Measurements from ENCODE around the gene HTR3B.
"Not testable (repeated sequence)": the region's sequence is repeated elsewhere in the genome, so short reads cannot be mapped to it uniquely, and the experiment has no call there.

The HTR3B gene

GRCh38 chr11:113926273-113927197 lies 21.9 kb downstream of the HTR3B start:
- Histone ChIP-seq H3K27me3 (ENCODE audit: control insufficient read depth in 1 of 2, insufficient read depth in 2 of 2, low read length in 2 of 2) (no peaks in the 10 kb centered on the region), H3K4me3 (ENCODE audit: low read depth in 1 of 2, low read length in 2 of 2) (no peak overlapping the region), H3K9me3 (ENCODE audit: low read length) (no peaks in the 10 kb centered on the region), H3K4me1 (ENCODE audit: insufficient read depth, low read length) (no peaks in the 10 kb centered on the region), H3K9ac (ENCODE audit: low read length) (no peak overlapping the region), H3K36me3 (ENCODE audit: insufficient read depth, low read length) (no peaks in the 10 kb centered on the region), H3K27ac (ENCODE audit: low read depth, low read length) (no peak overlapping the region)

- H3K9me3 ChIP-seq (ENCODE audit: low read length): no peaks in the 10 kb centered on the region
- no peak overlapping the region for H3K27ac ChIP-seq (ENCODE audit: low read depth, low read length)
- no peaks in the 10 kb centered on the region for H3K27me3 ChIP-seq (ENCODE audit: control insufficient read depth in 1 of 2, insufficient read depth in 2 of 2, low read length in 2 of 2)
- no peaks in the 10 kb centered on the region for H3K4me1 ChIP-seq (ENCODE audit: insufficient read depth, low read length)
- no peak overlapping the region for H3K4me3 ChIP-seq (ENCODE audit: low read depth in 1 of 2, low read length in 2 of 2)
- no peak overlapping the region for H3K9ac ChIP-seq (ENCODE audit: low read length)
- H3K36me3 ChIP-seq (ENCODE audit: insufficient read depth, low read length): no peaks in the 10 kb centered on the region
Measured at GRCh38 chr11:113928311-113928710, 23.7 kb downstream of the HTR3B start.

GRCh38 chr11:113932788-113933187 lies 28.2 kb downstream of the HTR3B start:
- no peaks in the 10 kb centered on the region for H3K4me1 ChIP-seq (ENCODE audit: insufficient read depth, low read length)
- no peak overlapping the region for H3K27ac ChIP-seq (ENCODE audit: low read depth, low read length)
- H3K9ac ChIP-seq (ENCODE audit: low read length): no peak overlapping the region
- no peaks in the 10 kb centered on the region for H3K27me3 ChIP-seq (ENCODE audit: control insufficient read depth in 1 of 2, insufficient read depth in 2 of 2, low read length in 2 of 2)
- H3K36me3 ChIP-seq (ENCODE audit: insufficient read depth, low read length): no peaks in the 10 kb centered on the region
- H3K9me3 ChIP-seq (ENCODE audit: low read length): no peaks in the 10 kb centered on the region
- no peak overlapping the region for H3K4me3 ChIP-seq (ENCODE audit: low read depth in 1 of 2, low read length in 2 of 2)

- not testable (repeated sequence) for H3K9me3 ChIP-seq (ENCODE audit: low read length); H3K27me3 ChIP-seq (ENCODE audit: control insufficient read depth in 1 of 2, insufficient read depth in 2 of 2, low read length in 2 of 2); H3K4me1 ChIP-seq (ENCODE audit: insufficient read depth, low read length); H3K27ac ChIP-seq (ENCODE audit: low read depth, low read length); H3K4me3 ChIP-seq (ENCODE audit: low read depth in 1 of 2, low read length in 2 of 2); H3K9ac ChIP-seq (ENCODE audit: low read length); H3K36me3 ChIP-seq (ENCODE audit: insufficient read depth, low read length)
Measured at GRCh38 chr11:113934193-113934592, 29.6 kb downstream of the HTR3B start.

GRCh38 chr11:113934761-113935160 lies 30.2 kb downstream of the HTR3B start:
- Histone ChIP-seq H3K4me1 (ENCODE audit: insufficient read depth, low read length) (no peaks in the 10 kb centered on the region), H3K9ac (ENCODE audit: low read length) (no peak overlapping the region), H3K9me3 (ENCODE audit: low read length) (no peaks in the 10 kb centered on the region), H3K27ac (ENCODE audit: low read depth, low read length) (no peak overlapping the region), H3K27me3 (ENCODE audit: control insufficient read depth in 1 of 2, insufficient read depth in 2 of 2, low read length in 2 of 2) (no peaks in the 10 kb centered on the region), H3K36me3 (ENCODE audit: insufficient read depth, low read length) (no peaks in the 10 kb centered on the region), H3K4me3 (ENCODE audit: low read depth in 1 of 2, low read length in 2 of 2) (no peak overlapping the region)

GRCh38 chr11:113935858-113936257 lies 31.3 kb downstream of the HTR3B start:
- no peak overlapping the region for H3K4me3 ChIP-seq (ENCODE audit: low read depth in 1 of 2, low read length in 2 of 2)
- no peaks in the 10 kb centered on the region for H3K36me3 ChIP-seq (ENCODE audit: insufficient read depth, low read length)
- no peak overlapping the region for H3K27ac ChIP-seq (ENCODE audit: low read depth, low read length)
- no peaks in the 10 kb centered on the region for H3K27me3 ChIP-seq (ENCODE audit: control insufficient read depth in 1 of 2, insufficient read depth in 2 of 2, low read length in 2 of 2)
- no peaks in the 10 kb centered on the region for H3K9me3 ChIP-seq (ENCODE audit: low read length)
- no peak overlapping the region for H3K9ac ChIP-seq (ENCODE audit: low read length)
- no peaks in the 10 kb centered on the region for H3K4me1 ChIP-seq (ENCODE audit: insufficient read depth, low read length)

GRCh38 chr11:113937918-113938317 lies 33.3 kb downstream of the HTR3B start:
- Histone ChIP-seq H3K4me1 (ENCODE audit: insufficient read depth, low read length) (no peaks in the 10 kb centered on the region), H3K4me3 (ENCODE audit: low read depth in 1 of 2, low read length in 2 of 2) (no peak overlapping the region), H3K36me3 (ENCODE audit: insufficient read depth, low read length) (no peaks in the 10 kb centered on the region), H3K9me3 (ENCODE audit: low read length) (no peaks in the 10 kb centered on the region), H3K27ac (ENCODE audit: low read depth, low read length) (no peak overlapping the region), H3K27me3 (ENCODE audit: control insufficient read depth in 1 of 2, insufficient read depth in 2 of 2, low read length in 2 of 2) (no peaks in the 10 kb centered on the region), H3K9ac (ENCODE audit: low read length) (no peak overlapping the region)

- H3K9ac ChIP-seq (ENCODE audit: low read length): no peak overlapping the region
- H3K36me3 ChIP-seq (ENCODE audit: insufficient read depth, low read length): no peaks in the 10 kb centered on the region
- H3K27ac ChIP-seq (ENCODE audit: low read depth, low read length): no peak overlapping the region
- no peak overlapping the region for H3K4me3 ChIP-seq (ENCODE audit: low read depth in 1 of 2, low read length in 2 of 2)
- H3K4me1 ChIP-seq (ENCODE audit: insufficient read depth, low read length): no peaks in the 10 kb centered on the region
- H3K9me3 ChIP-seq (ENCODE audit: low read length): no peaks in the 10 kb centered on the region
- no peaks in the 10 kb centered on the region for H3K27me3 ChIP-seq (ENCODE audit: control insufficient read depth in 1 of 2, insufficient read depth in 2 of 2, low read length in 2 of 2)
Measured at GRCh38 chr11:113942256-113942655, 37.7 kb downstream of the HTR3B start.

- not testable (repeated sequence) for H3K4me1 ChIP-seq (ENCODE audit: insufficient read depth, low read length); H3K27ac ChIP-seq (ENCODE audit: low read depth, low read length); H3K9ac ChIP-seq (ENCODE audit: low read length); H3K36me3 ChIP-seq (ENCODE audit: insufficient read depth, low read length); H3K27me3 ChIP-seq (ENCODE audit: control insufficient read depth in 1 of 2, insufficient read depth in 2 of 2, low read length in 2 of 2); H3K9me3 ChIP-seq (ENCODE audit: low read length); H3K4me3 ChIP-seq (ENCODE audit: low read depth in 1 of 2, low read length in 2 of 2)
Measured at GRCh38 chr11:113946162-113946561, 41.6 kb downstream of the HTR3B start.

GRCh38 chr11:113947994-113948393 lies 43.4 kb downstream of the HTR3B start:
- H3K36me3 ChIP-seq (ENCODE audit: insufficient read depth, low read length): no peaks in the 10 kb centered on the region
- H3K4me3 ChIP-seq (ENCODE audit: low read depth in 1 of 2, low read length in 2 of 2): no peak overlapping the region
- no peaks in the 10 kb centered on the region for H3K4me1 ChIP-seq (ENCODE audit: insufficient read depth, low read length)
- H3K27me3 ChIP-seq (ENCODE audit: control insufficient read depth in 1 of 2, insufficient read depth in 2 of 2, low read length in 2 of 2): peaks cover 0 to 6% of the 10 kb centered on the region in 2 donors
- no peaks in the 10 kb centered on the region for H3K9me3 ChIP-seq (ENCODE audit: low read length)
- H3K27ac ChIP-seq (ENCODE audit: low read depth, low read length): no peak overlapping the region
- no peak overlapping the region for H3K9ac ChIP-seq (ENCODE audit: low read length)

GRCh38 chr11:113949891-113950290 lies 45.3 kb downstream of the HTR3B start:
- no peaks in the 10 kb centered on the region for H3K36me3 ChIP-seq (ENCODE audit: insufficient read depth, low read length)
- no peak overlapping the region for H3K27ac ChIP-seq (ENCODE audit: low read depth, low read length)
- no peak overlapping the region for H3K9ac ChIP-seq (ENCODE audit: low read length)
- no peak overlapping the region for H3K4me3 ChIP-seq (ENCODE audit: low read depth in 1 of 2, low read length in 2 of 2)
- H3K9me3 ChIP-seq (ENCODE audit: low read length): no peaks in the 10 kb centered on the region
- peaks cover 0 to 6% of the 10 kb centered on the region in 2 donors for H3K27me3 ChIP-seq (ENCODE audit: control insufficient read depth in 1 of 2, insufficient read depth in 2 of 2, low read length in 2 of 2)
- no peaks in the 10 kb centered on the region for H3K4me1 ChIP-seq (ENCODE audit: insufficient read depth, low read length)

- Histone ChIP-seq H3K27me3 (ENCODE audit: control insufficient read depth in 1 of 2, insufficient read depth in 2 of 2, low read length in 2 of 2) (peaks cover 0 to 6% of the 10 kb centered on the region in 2 donors), H3K4me3 (ENCODE audit: low read depth in 1 of 2, low read length in 2 of 2) (no peak overlapping the region), H3K27ac (ENCODE audit: low read depth, low read length) (no peak overlapping the region), H3K4me1 (ENCODE audit: insufficient read depth, low read length) (no peaks in the 10 kb centered on the region), H3K36me3 (ENCODE audit: insufficient read depth, low read length) (no peaks in the 10 kb centered on the region), H3K9ac (ENCODE audit: low read length) (no peak overlapping the region), H3K9me3 (ENCODE audit: low read length) (no peaks in the 10 kb centered on the region)
Measured at GRCh38 chr11:113951537-113951936, 46.9 kb downstream of the HTR3B start.

Data from muscle layer of colon (tissue), 2 donors.